Neuron (in vitro differentiated cells): ENCODE results near the gene EML4.

Experiments used
- H2AFZ ChIP-seq: one replicate; pipeline ENCODE4 v1.6.1; 2013; ENCODE audit warnings: low read depth, mild to moderate bottlenecking, inconsistent platforms, low read length, moderate library complexity
- H3K27me3 ChIP-seq: one replicate; pipeline ENCODE4 v1.6.1; 2013; ENCODE audit warnings: low read length; ENCODE audit not compliant: insufficient read depth
- H3K36me3 ChIP-seq: one replicate; pipeline ENCODE4 v1.6.1; 2013; ENCODE audit warnings: low read length; ENCODE audit not compliant: insufficient read depth
- H3K4me1 ChIP-seq: one replicate; pipeline ENCODE4 v1.6.1; 2013; ENCODE audit warnings: low read length; ENCODE audit not compliant: insufficient read depth
- H3K4me3 ChIP-seq: 2 replicates; pipeline ENCODE4 v1.5.1; 2013; ENCODE audit warnings: mild to moderate bottlenecking, low read length, moderate library complexity
- H3K9me3 ChIP-seq: one replicate; pipeline ENCODE4 v1.6.1; 2013; ENCODE audit warnings: low read length

The EML4 gene

DNA sequence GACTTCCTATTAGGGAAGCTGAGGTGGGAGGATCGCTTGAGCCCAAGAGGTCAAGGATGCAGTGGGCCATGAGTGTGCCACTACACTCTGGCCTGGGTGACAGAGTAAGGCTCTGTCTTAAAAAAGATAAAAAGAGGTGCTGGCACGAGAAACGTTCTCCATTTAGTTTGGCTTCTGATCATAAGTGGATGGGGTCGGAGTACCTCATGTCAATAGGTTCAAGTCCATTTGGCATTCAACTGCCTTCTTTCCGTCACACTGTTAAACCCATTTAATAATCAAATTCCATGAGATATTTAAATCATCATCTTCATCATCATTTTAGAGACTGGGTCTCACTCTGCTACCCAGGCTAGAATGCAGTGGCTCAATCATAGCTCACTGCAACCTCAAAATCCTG lies 182.7 kb downstream of the EML4 start:
- Histone ChIP-seq H3K4me3 (no peak overlapping the region), H2AFZ (no peak overlapping the region), H3K9me3 (no peaks in the 10 kb centered on the region), H3K27me3 (no peaks in the 10 kb centered on the region), H3K4me1 (no peaks in the 10 kb centered on the region), H3K36me3 (peaks cover 38% of the 10 kb centered on the region)

DNA sequence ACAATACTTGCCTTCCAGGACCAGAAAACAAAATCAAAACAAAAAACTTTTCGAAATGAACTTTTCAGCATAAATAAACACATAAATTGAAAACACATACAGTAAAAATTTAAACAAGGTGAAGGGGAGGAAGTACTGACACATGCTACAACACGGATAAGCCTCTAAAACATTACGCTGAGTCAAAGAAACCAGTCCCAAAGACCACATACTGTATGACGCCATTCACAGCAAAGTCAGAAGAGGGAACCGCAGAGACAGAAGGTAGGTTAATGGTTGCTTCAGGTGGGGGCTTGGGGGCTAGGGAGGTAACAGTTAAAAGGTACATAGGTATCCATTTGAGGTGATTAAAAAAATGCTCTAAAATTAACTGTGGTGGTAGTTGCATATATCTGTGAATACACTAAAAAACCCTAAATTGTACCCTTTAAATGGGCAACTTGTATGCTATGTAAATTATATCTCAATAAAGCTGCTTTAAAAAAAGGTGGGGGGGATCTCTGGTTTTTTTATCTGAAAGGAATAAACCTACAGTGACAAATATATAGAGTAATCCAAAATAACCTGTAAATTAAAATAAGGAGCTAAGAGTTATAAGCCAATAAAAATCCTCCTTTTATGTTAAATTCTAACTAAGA lies 184.8 kb downstream of the EML4 start:
- H3K4me3 ChIP-seq, result no peak overlapping the region
- H2AFZ ChIP-seq, result no peak overlapping the region
- H3K36me3 ChIP-seq, result peaks cover 28% of the 10 kb centered on the region
- H3K27me3 ChIP-seq, result no peaks in the 10 kb centered on the region
- H3K4me1 ChIP-seq, result peaks cover under 1% of the 10 kb centered on the region
- no peaks in the 10 kb centered on the region for H3K9me3 ChIP-seq

DNA sequence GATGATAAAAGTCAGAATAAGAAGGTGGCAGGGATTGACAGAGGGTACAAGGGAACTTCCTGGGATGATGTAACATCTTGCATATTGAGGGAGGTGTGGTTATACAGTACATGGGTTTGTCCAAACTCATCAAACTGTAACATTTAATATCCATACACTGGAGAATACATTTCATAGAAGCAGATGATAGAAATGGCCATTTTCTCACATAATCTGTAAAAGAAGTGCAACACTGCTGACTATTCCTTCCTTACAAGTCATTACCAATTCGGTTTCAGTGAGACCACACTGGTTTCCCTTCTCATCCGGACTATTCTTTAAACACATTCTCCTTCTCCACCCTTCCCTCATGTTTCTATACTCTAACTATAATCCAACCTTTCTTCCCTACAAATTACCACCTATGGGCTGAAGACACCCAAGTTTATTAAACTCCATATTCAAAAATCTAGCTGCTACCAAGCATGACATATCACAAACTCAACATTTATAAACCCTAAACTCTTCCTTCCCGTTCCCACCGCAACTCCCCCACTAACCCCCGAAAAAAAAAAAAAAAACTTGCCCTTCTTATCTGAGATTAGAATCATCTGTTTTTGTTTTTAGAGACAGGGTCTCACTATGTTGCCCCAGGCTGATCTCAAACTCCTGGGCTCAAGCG lies 190.3 kb downstream of the EML4 start:
- peak overlapping the region; percentile 82 for H3K4me3 ChIP-seq

DNA sequence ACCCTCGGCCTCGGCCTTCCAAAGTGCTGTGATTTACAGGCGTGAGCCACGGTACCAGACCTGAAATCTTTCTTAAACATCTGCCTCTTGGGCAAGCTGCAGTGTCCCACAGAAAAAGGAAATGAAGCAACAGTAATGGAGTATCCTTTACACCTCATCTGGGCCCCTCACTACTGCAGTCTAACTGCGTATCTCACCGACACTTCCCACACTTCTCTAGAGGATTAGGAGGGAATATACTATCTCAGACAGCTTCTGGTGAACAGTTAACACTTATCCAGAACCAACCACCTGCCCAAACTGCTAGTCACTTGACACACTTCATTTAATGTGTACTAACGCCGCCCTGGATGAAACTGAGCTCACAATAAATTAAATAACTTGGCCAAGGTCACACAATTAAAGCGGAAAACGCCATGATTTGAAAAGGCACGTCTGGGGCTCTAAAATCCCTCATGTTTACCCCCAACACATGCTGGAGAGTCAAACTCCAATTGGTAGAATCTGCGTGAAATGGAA lies 190.9 kb downstream of the EML4 start:
- peak overlapping the region; percentile 82 for H3K4me3 ChIP-seq
- H3K4me1 ChIP-seq, result peaks cover 19% of the 10 kb centered on the region
- H3K9me3 ChIP-seq, result no peaks in the 10 kb centered on the region
- H3K27me3 ChIP-seq, result peaks cover 6% of the 10 kb centered on the region
- no peak overlapping the region for H2AFZ ChIP-seq
- peaks cover 2% of the 10 kb centered on the region for H3K36me3 ChIP-seq

More for the DNA sequence above, 190.3 kb downstream of the EML4 start:
- no peak overlapping the region for H2AFZ ChIP-seq
- peaks cover 19% of the 10 kb centered on the region for H3K4me1 ChIP-seq
- H3K9me3 ChIP-seq, result no peaks in the 10 kb centered on the region
- H3K36me3 ChIP-seq, result peaks cover 2% of the 10 kb centered on the region
- peaks cover 6% of the 10 kb centered on the region for H3K27me3 ChIP-seq

DNA sequence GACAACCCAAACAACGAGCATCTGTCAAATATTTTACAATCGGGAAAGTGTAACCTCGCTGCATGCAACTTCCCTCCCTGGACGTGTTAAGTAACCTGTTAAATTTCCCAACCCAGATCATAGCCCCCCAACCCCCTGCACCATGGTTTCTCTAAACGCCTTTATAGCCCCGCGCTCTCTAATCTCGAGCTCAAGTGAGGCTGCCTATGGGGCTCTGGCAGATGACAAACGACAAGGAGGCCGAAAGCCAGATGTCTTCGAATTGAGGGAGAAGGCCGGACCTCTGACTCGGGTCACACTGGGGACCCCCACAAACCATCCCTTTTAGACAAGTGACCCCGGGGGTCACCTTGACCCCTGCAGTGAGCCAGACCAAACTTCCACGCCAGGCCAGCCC lies 191.3 kb downstream of the EML4 start:
- peaks cover 19% of the 10 kb centered on the region for H3K4me1 ChIP-seq
- peak overlapping the region; percentile 53 for H2AFZ ChIP-seq
- peak overlapping the region; percentile 82 for H3K4me3 ChIP-seq
- no peaks in the 10 kb centered on the region for H3K9me3 ChIP-seq
- H3K36me3 ChIP-seq, result peaks cover 2% of the 10 kb centered on the region
- H3K27me3 ChIP-seq, result peaks cover 6% of the 10 kb centered on the region

DNA sequence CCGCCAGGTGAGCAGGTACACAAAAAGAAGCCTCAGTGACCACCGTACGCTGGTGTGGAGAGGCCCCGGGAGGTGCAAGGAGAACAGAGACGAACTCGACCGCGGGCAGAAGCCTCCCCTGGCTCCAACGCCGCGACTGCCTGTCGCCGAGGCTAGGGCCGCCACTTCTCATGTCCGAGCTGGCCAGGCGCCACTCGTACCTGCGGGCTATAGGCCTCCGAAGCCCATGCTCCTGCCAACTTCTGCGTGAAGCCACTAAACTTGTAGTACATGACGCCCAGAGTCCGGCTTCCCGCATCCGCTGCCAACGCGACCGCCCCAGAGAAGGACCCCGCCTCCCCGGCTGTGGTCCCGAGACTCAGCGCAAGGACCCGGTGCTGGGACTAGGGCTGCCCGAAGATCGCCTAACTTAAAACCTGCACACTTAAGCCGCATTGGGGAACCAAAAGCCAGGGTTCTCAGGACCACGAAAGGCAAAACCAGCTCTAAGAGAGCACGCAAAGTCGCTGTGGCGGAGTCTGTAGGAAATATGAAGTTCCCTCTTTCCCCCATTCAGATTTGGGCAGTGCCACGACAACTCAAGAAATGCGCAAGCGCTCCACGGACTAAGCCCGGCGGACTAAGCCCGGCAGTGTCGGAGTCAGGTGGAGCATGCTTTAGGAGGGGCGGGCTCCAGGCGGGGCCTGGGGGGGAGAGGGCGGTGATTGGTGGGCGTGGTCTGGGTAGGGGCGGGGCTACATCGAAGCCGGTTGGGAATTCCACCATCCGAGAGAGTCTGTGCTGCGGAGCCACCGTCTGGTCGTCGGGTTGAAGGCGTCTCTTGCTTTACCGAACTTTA lies 192.0 kb downstream of the EML4 start, which contains the start of gene COX7A2L:
COX7A2L (minus strand) TSS at position 328 of the 838 bp plus-strand sequence; CDS start at position 272, 56 bp downstream.
- Histone ChIP-seq H2AFZ (peak within 1 kb of the TSS; percentile 53), H3K4me1 (peaks cover 19% of the 10 kb centered on the region), H3K4me3 (peak within 1 kb of the TSS; percentile 82), H3K27me3 (peaks cover 9% of the 10 kb centered on the region), H3K36me3 (peaks cover 2% of the 10 kb centered on the region), H3K9me3 (no peaks in the 10 kb centered on the region)

DNA sequence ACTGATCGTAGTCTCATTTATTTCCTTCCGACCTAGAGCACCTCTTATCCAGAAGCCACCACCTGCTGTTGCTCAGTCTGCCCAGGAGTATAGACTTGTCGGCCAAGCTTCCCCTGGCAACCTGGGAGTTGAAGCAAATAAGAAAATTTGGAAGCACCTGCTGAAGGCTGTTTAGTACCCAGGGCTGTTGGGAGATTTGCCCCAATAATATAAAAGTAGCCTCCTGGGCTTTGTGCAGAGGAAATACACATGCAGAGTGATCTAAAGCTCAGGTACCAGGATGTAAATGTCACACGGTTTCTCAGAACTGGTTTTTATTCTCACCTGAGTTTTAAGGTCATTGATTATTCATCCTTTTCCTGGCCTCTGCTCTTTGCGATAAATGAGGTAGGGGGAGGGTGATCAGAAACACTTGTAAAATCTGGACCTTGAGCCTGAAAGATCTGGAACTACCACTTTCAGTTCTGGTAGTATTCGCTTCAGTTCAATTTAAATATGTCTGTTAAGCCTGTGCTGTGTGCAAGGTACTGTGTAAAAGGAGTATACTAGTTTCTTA lies 192.7 kb downstream of the EML4 start:
- peak overlapping the region; percentile 53 for H2AFZ ChIP-seq
- H3K36me3 ChIP-seq, result no peaks in the 10 kb centered on the region
- H3K4me3 ChIP-seq, result peak overlapping the region; percentile 47
- no peaks in the 10 kb centered on the region for H3K9me3 ChIP-seq
- H3K4me1 ChIP-seq, result peaks cover 19% of the 10 kb centered on the region
- H3K27me3 ChIP-seq, result peaks cover 13% of the 10 kb centered on the region

DNA sequence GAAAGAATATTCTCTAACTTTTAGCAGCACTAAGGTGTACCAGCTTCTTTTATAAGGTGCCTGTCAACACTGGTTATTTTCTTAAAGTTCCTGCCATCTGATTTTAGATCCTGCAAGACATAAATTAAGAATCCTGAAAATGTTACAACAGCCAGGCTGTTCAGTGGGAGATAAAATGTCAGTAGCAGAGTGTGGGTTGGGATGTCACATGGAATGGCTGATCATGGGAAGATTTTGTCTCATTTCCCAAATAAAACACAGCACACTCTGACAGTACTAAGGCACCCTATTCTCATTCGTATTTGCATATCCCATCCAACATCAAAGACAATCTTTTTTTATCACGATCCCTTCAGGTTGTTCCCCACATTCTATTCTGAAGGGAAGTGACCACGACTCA lies 194.3 kb downstream of the EML4 start:
- Histone ChIP-seq H3K4me3 (no peak overlapping the region), H3K36me3 (no peaks in the 10 kb centered on the region), H2AFZ (no peak overlapping the region), H3K9me3 (no peaks in the 10 kb centered on the region), H3K4me1 (peaks cover 19% of the 10 kb centered on the region), H3K27me3 (peaks cover 16% of the 10 kb centered on the region)

DNA sequence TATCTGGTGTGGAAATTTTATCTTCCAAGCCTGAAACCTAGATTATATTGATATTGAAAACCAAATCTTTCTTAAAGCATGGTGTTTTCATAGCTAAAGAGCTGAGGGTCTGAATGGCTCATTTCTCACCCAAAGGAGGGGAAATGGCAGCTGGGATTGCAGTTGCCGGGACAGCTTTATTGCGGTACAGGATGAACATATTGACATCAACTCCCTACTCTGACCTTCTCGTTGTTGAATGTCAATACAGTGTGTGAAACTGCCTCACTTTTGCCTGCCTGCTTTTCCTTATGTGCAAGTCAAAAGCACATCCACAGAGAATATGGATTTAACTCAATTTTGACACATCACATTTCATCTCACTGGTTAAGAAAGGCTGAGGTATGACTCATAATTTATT lies 195.5 kb downstream of the EML4 start:
- H3K27me3 ChIP-seq, result peaks cover 19% of the 10 kb centered on the region
- no peak overlapping the region for H3K4me3 ChIP-seq
- H3K9me3 ChIP-seq, result no peaks in the 10 kb centered on the region
- H3K4me1 ChIP-seq, result peaks cover 11% of the 10 kb centered on the region
- H3K36me3 ChIP-seq, result no peaks in the 10 kb centered on the region
- no peak overlapping the region for H2AFZ ChIP-seq

DNA sequence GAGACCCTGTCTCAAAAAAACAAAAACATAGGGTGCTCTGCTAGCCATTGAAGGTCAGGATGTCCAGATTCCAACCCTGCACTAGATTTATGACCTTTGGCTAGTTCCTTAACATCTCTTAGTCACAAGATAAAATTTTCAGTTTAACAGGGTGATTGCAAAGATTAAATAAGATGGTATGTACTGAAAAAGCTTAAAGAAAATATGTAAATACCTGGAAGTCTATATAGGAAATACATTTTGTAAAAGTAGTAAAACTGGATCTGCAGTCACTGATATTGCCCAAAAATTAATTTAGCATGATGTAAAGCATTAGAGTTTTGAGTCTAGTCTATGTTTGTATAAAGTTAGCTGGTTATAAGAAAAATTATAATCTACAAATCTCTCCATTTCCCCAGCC lies 197.3 kb downstream of the EML4 start:
- peaks cover 5% of the 10 kb centered on the region for H3K4me1 ChIP-seq
- no peak overlapping the region for H3K4me3 ChIP-seq
- peaks cover 19% of the 10 kb centered on the region for H3K27me3 ChIP-seq
- no peaks in the 10 kb centered on the region for H3K36me3 ChIP-seq
- H3K9me3 ChIP-seq, result no peaks in the 10 kb centered on the region
- no peak overlapping the region for H2AFZ ChIP-seq

DNA sequence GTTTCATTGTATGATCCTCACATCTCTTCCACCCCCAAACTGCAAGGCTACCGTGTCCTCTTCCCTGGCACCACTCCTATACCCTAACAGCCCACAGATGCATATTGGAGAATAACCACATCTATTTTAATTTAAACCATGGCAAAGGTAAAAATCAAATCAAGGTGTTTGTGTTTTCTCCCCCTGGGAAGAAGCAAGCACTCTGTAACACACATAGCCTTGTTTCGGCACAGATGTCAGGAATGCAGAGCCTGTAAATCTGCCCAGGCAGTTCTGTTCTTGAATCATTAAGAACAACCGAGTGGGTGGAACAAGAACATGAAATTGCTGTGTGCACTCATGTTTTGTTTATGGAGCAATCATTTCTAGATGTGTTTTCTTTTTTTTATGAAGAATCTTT lies 198.7 kb downstream of the EML4 start:
- Histone ChIP-seq H3K9me3 (no peaks in the 10 kb centered on the region), H3K4me3 (no peak overlapping the region), H3K4me1 (no peaks in the 10 kb centered on the region), H3K36me3 (no peaks in the 10 kb centered on the region), H2AFZ (no peak overlapping the region), H3K27me3 (peaks cover 16% of the 10 kb centered on the region)

DNA sequence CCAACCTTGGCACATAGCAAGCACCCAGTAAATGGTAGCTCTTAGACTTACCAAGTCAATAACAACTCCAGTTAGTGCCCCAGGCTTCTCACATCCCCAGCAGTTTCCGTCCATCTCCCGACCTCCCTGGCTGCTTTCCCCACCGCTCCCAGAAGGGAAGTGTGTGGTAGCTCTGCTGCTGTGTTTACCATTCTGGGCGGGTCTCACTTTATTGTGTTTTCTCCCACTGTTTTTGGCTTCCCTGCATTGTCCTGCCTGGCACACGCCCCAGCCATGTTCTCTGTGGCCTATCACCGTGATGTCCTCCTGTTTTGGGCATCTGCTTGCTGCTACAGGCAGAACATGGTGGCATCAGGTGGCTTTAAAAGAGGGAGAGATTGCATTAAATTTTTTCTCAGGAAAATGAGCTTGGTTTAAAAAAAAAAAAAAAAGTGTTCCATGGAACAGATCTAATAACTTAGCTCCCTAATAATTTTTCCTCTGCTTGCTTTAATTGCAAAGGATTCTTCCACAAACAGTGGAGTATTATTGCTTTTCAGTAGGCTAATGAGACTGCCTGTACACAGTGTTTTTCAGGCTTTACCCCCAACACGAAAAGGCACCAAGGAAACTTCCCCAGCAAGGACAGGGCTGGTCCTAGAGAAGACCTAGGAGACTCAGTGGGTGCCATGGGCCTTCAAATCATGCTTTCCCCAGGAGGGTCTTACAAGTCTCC lies 199.8 kb downstream of the EML4 start:
- H3K4me1 ChIP-seq, result no peaks in the 10 kb centered on the region
- no peak overlapping the region for H2AFZ ChIP-seq
- H3K4me3 ChIP-seq, result no peak overlapping the region
- no peaks in the 10 kb centered on the region for H3K9me3 ChIP-seq
- H3K27me3 ChIP-seq, result peaks cover 13% of the 10 kb centered on the region
- no peaks in the 10 kb centered on the region for H3K36me3 ChIP-seq
